HUES64 (cell line): ENCODE results near the gene CACNA2D3.
"Not testable (repeated sequence)": the region's sequence is repeated elsewhere in the genome, so short reads cannot be mapped to it uniquely, and the experiment has no call there.

Experiments
- H3K27ac ChIP-seq: 2 replicates; pipeline ENCODE4 v1.7.0; 2013; ENCODE audit warnings: low read depth, low read length, inconsistent platforms
- H3K27me3 ChIP-seq: 2 replicates; pipeline ENCODE4 v1.6.1; 2013; ENCODE audit warnings: mild to moderate bottlenecking, low read length; ENCODE audit not compliant: insufficient read depth
- H3K36me3 ChIP-seq: 2 replicates; pipeline ENCODE4 v1.6.1; 2013; ENCODE audit warnings: mild to moderate bottlenecking, low read length; ENCODE audit not compliant: insufficient read depth
- H3K4me1 ChIP-seq: 2 replicates; pipeline ENCODE4 v1.6.1; 2013; ENCODE audit warnings: mild to moderate bottlenecking, low read length, moderate library complexity; ENCODE audit not compliant: insufficient read depth
- H3K4me3 ChIP-seq: 2 replicates; pipeline ENCODE4 v1.5.1; 2013; ENCODE audit warnings: mild to moderate bottlenecking, low read length, moderate library complexity
- H3K9ac ChIP-seq: 2 replicates; pipeline ENCODE4 v1.6.1; 2013; ENCODE audit warnings: mild to moderate bottlenecking, low read depth, low read length
- H3K9me3 ChIP-seq: 2 replicates; pipeline ENCODE4 v1.6.1; 2013; ENCODE audit warnings: low read depth, low read length; ENCODE audit not compliant: insufficient read depth
- WGBS: fragments of 150-250, 120-280 bp; methylation state at CpG from one replicate; pipeline ENCODE4 v1.1.7; 2013; ENCODE audit warnings: missing lambda C conversion rate; 5-methylcytosine and 5-hydroxymethylcytosine counted together

CACNA2D3 gene

GRCh38 chr3:55085231-55085630 is 962.9 kb downstream of the CACNA2D3 start:
- no peak overlapping the region for H3K9ac ChIP-seq
- no peaks in the 10 kb centered on the region for H3K36me3 ChIP-seq
- H3K27ac ChIP-seq = no peak overlapping the region
- H3K4me3 ChIP-seq = no peak overlapping the region
- H3K9me3 ChIP-seq = no peaks in the 10 kb centered on the region
- H3K27me3 ChIP-seq = no peaks in the 10 kb centered on the region
- 86% methylated on average over 4 of the region's 5 CpGs for WGBS
- no peaks in the 10 kb centered on the region for H3K4me1 ChIP-seq

GRCh38 chr3:55089211-55089610 is 966.9 kb downstream of the CACNA2D3 start:
- Histone ChIP-seq H3K9ac (no peak overlapping the region), H3K27me3 (no peaks in the 10 kb centered on the region), H3K36me3 (no peaks in the 10 kb centered on the region), H3K27ac (no peak overlapping the region), H3K9me3 (no peaks in the 10 kb centered on the region), H3K4me3 (no peak overlapping the region), H3K4me1 (no peaks in the 10 kb centered on the region)
- 75% methylated on average over 5 of the region's 5 CpGs for WGBS

DNA sequence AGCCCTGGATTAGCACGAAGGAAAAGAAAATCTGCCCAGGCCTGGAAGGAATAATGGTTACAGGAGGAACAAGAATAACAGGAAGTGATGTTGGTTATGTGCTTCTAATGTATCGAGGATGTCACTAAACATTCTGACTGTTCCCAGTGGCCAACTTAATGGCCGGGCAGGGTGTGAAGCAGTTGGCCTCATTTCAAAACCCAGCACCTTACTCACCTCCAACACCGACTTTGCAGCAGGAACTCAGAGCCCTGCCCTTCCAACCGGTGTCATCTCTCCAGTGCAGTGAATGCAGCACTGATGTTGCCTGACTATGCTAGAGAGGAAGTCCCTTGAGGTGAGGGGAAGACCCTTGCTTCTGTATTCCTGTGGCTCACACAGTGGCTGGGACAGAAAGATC is 967.9 kb downstream of the CACNA2D3 start:
- Histone ChIP-seq H3K9ac (no peak overlapping the region), H3K4me3 (no peak overlapping the region), H3K27ac (no peak overlapping the region), H3K9me3 (no peaks in the 10 kb centered on the region), H3K36me3 (no peaks in the 10 kb centered on the region), H3K27me3 (no peaks in the 10 kb centered on the region), H3K4me1 (no peaks in the 10 kb centered on the region)
- WGBS = 84% methylated on average over 5 of the region's 5 CpGs

GRCh38 chr3:55090746-55091145 is 968.4 kb downstream of the CACNA2D3 start:
- Histone ChIP-seq H3K27ac (no peak overlapping the region), H3K4me1 (no peaks in the 10 kb centered on the region), H3K9me3 (no peaks in the 10 kb centered on the region), H3K27me3 (no peaks in the 10 kb centered on the region), H3K36me3 (no peaks in the 10 kb centered on the region), H3K9ac (no peak overlapping the region), H3K4me3 (no peak overlapping the region)
- 93% methylated on average over 5 of the region's 5 CpGs for WGBS

DNA sequence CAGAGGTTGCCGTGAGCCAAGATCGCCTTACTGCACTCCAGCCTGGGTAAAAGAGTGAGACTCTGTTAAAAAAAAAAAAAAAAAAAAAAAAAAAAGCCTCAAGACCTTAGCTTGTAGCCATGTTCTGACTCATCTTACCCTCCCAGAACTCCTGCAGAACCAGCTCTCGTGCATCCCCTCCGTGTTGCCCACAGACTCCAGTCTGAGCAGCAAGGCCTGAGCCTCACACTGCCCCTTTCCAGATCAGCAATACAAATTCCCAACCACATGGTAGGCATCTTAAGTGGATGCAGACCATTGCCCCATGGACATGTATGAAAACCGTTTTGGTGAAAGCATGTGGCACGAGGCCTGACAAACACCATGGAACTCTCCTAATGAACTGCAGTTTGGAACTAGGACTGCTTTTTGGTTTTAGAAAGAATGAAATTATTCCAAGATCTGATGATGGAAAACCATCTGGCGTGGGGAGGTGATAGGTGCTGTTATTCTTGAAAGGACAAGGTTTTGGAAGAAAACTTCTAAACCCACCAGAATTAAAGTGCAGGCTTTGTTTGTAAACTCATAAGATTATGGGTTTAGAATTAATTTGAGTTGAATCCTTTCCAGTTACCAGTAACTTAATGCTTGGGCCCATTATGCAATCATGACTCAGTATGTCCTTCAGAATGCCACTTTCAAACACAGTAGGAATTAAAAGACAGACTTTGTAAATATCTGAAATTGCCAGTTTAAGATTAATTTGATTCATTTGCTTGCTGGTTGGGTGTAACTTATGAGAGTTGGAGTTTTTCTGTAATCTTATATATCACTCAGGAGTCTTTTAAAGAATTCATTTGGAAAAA is 969.3 kb downstream of the CACNA2D3 start:
- WGBS = 96% methylated on average over 7 of the region's 7 CpGs

GRCh38 chr3:55094676-55095075 is 972.3 kb downstream of the CACNA2D3 start:
- Histone ChIP-seq H3K9me3 (no peaks in the 10 kb centered on the region), H3K9ac (no peak overlapping the region)

More for the DNA sequence above, 969.3 kb downstream of the CACNA2D3 start:
- H3K4me3 ChIP-seq = no peak overlapping the region
- H3K36me3 ChIP-seq = no peaks in the 10 kb centered on the region
- H3K27ac ChIP-seq = no peak overlapping the region
- H3K9me3 ChIP-seq = no peaks in the 10 kb centered on the region
- no peak overlapping the region for H3K9ac ChIP-seq
- no peaks in the 10 kb centered on the region for H3K27me3 ChIP-seq
- H3K4me1 ChIP-seq = no peaks in the 10 kb centered on the region

GRCh38 chr3:55097441-55097840 is 975.1 kb downstream of the CACNA2D3 start:
- H3K27me3 ChIP-seq = no peaks in the 10 kb centered on the region
- no peaks in the 10 kb centered on the region for H3K9me3 ChIP-seq
- no peaks in the 10 kb centered on the region for H3K4me1 ChIP-seq
- H3K9ac ChIP-seq = no peak overlapping the region
- H3K36me3 ChIP-seq = no peaks in the 10 kb centered on the region
- no peak overlapping the region for H3K4me3 ChIP-seq
- no peak overlapping the region for H3K27ac ChIP-seq
- 90% methylated on average over 3 of the region's 3 CpGs for WGBS

More at GRCh38 chr3:55094676-55095075, 972.3 kb downstream of the CACNA2D3 start:
- no peaks in the 10 kb centered on the region for H3K4me1 ChIP-seq
- H3K4me3 ChIP-seq = no peak overlapping the region
- no peaks in the 10 kb centered on the region for H3K36me3 ChIP-seq
- no peak overlapping the region for H3K27ac ChIP-seq
- H3K27me3 ChIP-seq = no peaks in the 10 kb centered on the region

DNA sequence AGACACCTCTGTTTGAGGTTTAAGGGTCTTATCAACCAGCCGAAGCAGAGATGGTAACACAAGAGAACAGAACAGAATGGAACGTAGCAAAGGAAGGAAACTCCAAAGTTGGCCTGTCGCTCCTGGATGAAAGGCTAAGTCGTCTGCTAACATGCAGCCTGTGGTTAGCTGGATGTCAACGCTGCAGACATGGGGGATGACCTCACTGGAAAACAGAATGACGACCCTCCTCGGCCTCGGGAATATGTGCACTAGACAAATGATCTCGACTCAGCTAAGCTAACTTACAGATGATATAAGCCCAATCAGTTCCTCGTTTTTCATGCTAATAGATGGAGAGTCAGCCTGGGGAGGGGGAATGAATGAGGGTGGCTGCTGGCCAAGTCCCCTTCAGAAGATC is 983.3 kb downstream of the CACNA2D3 start:
- H3K4me1 ChIP-seq = peaks cover 7% of the 10 kb centered on the region
- WGBS = 93% methylated on average over 10 of the region's 10 CpGs
- H3K9me3 ChIP-seq = no peaks in the 10 kb centered on the region
- H3K27ac ChIP-seq = no peak overlapping the region
- no peak overlapping the region for H3K9ac ChIP-seq
- H3K36me3 ChIP-seq = no peaks in the 10 kb centered on the region
- H3K4me3 ChIP-seq = no peak overlapping the region
- H3K27me3 ChIP-seq = no peaks in the 10 kb centered on the region

GRCh38 chr3:55107187-55107586 is 984.8 kb downstream of the CACNA2D3 start:
- Histone ChIP-seq H3K27ac (no peak overlapping the region), H3K9me3 (no peaks in the 10 kb centered on the region), H3K4me1 (peaks cover 7% of the 10 kb centered on the region), H3K27me3 (no peaks in the 10 kb centered on the region), H3K36me3 (no peaks in the 10 kb centered on the region), H3K9ac (no peak overlapping the region), H3K4me3 (no peak overlapping the region)
- WGBS = 80% methylated on average over 6 of the region's 6 CpGs

- not testable (repeated sequence) for H3K9ac ChIP-seq, H3K36me3 ChIP-seq, H3K4me3 ChIP-seq, H3K27ac ChIP-seq, H3K9me3 ChIP-seq, H3K4me1 ChIP-seq, H3K27me3 ChIP-seq
- 91% methylated on average over 3 of the region's 3 CpGs for WGBS
Observed at GRCh38 chr3:55111906-55112305, 989.6 kb downstream of the CACNA2D3 start.

GRCh38 chr3:55118451-55118850 is 996.1 kb downstream of the CACNA2D3 start:
- Histone ChIP-seq H3K27me3 (no peaks in the 10 kb centered on the region), H3K9ac (no peak overlapping the region), H3K4me1 (no peaks in the 10 kb centered on the region), H3K4me3 (no peak overlapping the region), H3K9me3 (0 out of 2 replicates have a peak, but pooled peaks cover under 1% of the 10 kb centered on the region), H3K27ac (no peak overlapping the region), H3K36me3 (no peaks in the 10 kb centered on the region)
- WGBS = 94% methylated on average over 4 of the region's 5 CpGs

DNA sequence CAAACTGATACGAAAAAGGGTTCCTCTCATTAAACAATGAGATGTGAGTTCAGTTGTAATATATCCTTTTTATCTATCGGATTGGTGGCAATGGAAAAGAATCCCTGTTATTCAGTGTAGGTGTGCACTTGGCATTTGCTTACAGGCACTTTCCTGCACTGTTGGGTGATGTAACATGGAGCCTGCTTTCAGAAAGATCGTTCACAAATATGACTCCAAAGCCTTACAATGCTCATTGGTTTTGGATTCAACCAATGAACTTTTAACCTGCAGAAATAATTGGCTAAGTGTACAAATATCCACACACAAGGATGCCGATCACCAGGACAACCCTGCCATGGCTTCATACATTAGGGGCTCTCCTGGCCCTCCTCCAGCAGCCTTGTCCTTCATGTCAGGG is 996.9 kb downstream of the CACNA2D3 start:
- WGBS = 94% methylated on average over 4 of the region's 4 CpGs
- Histone ChIP-seq H3K4me3 (no peak overlapping the region), H3K36me3 (no peaks in the 10 kb centered on the region), H3K4me1 (no peaks in the 10 kb centered on the region), H3K9ac (no peak overlapping the region), H3K27ac (no peak overlapping the region), H3K9me3 (no peaks in the 10 kb centered on the region), H3K27me3 (no peaks in the 10 kb centered on the region)
